CD4-positive, alpha-beta T cell treated with Interleukin-6 for 4 hours (primary cell): ENCODE measurements around the gene OR2M3.
"Not testable (repeated sequence)": the region's sequence is repeated elsewhere in the genome, so short reads cannot be mapped to it uniquely, and the experiment has no call there.

Experiments used
- DNase-seq: peaks from one replicate; pipeline ENCODE4 v3.0.0-alpha.2; 2020; ENCODE audit warnings: mixed read lengths

OR2M3 gene

DNA sequence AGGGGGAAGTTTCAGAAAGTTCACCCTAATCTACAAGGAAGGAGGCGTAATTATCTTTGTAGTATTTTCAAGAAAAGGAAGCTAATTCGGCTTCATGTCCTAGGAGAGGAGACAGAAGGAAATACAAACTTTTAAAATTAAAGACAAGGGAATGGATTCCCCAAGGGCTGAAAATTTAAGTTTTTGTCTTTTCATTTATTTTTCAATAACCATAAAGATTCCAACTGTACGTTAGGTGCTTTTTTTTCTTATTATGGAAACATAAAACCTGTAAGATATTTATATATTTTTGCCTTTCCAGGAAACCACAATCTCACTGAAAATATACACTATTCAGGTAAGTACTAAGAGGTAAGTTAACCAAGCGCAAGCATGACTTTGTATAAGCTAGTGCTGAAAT lies at the start of gene OR2M3:
Gene OR2M3 (plus strand): TSS at position 301 of the 400 bp plus-strand sequence. CDS start 5,803 bp downstream, outside the sequence.
- DNase-seq, result no peak

DNA sequence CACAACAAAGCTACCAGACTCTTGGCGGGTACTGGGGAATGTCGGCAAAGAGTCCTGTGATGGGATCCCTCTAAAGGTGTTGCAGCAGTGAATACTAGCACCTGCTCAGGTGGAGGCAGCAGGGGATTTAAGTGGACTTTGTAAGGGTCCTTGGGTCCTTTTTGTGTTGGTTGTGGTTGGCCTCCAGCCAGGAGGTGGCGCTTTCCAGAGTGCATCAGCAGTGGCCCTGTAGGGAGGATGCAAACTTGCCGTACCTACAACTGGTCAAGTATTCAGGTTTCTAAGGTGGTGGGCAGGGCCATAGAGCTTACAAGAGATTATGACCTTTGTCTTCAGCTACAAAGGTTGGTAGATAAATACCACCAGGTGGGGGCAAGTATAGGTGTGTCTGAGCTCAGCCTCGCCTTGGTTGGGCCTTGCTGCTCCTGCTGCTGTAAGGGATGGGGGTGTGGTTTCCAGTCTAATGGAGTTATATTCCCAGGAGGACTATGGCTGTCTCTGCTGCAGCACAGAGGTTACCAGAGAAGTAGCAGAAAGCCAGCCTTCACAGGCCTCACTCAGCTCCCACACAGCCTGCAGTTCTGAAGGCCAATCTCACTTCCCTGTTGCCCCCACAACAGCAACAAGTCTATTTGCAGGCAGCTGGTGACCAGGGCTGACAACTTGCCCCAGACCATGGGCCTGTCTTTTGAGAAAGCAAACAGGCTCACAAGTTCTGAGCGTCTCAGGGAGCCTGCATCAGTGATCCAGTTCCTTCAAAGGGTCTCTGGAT lies 44.8 kb upstream of the OR2M3 start:
- no peak for DNase-seq

DNA sequence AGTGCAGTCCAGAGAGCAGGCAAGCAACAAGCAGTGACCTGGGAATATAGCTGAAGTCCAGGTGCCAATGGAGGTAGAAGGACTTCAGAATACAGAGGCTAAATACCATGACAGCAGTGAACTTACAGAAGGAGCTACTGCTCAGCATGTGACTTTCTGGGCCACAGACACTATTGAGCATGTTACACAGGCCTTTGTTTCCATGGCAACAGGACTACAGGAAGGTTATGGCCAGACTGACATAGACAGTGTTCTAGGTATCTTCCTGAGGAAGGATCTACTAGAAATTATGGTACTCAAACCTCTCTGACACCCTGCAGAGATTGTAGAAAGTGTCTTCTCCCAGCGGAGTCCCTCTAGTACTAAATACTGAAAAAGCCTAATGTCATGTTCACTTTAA lies 41.1 kb upstream of the OR2M3 start:
- no peak for DNase-seq

DNA sequence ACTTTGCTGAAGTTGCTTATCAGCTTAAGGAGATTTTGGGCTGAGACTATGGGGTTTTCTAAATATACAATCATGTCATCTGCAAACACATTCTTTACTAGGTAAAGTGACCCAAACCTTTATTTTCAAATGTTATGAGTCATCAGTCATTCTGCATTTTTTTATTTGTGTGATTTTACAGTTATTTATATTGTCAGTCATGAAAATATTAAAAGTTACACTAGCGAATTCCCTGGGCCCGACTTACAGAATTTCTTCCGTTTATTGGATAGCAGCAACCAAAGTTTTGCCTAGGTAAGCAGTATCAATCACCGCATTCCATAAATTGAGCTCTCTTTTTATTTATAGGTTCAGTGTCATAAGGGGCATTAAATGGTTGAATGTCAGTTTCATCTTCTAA lies 38.3 kb upstream of the OR2M3 start:
- DNase-seq, result no peak

DNA sequence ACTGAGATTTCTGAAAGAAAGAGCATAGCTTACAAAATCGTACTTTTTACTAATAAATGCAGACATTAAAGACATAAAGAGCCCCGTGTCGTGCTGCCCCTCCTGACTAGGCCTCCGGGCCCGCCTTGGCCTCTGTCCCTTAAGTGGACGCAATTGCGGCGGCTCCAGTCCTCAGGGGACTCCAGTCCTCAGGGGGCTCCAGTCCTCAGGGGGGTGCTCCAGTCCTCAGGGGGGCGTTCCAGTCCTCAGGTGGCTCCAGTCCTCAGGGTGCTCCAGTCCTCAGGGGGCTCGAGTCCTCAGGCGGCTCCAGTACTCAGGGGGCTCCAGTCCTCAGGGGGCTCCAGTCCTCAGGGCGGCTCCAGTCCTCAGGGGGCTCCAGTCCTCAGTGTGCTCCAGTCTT lies 33.0 kb upstream of the OR2M3 start:
- no peak for DNase-seq

- DNase-seq, result no peak
These were observed 31.9 kb upstream of the OR2M3 start for GRCh38 chr1:248165186-248165585.

DNA sequence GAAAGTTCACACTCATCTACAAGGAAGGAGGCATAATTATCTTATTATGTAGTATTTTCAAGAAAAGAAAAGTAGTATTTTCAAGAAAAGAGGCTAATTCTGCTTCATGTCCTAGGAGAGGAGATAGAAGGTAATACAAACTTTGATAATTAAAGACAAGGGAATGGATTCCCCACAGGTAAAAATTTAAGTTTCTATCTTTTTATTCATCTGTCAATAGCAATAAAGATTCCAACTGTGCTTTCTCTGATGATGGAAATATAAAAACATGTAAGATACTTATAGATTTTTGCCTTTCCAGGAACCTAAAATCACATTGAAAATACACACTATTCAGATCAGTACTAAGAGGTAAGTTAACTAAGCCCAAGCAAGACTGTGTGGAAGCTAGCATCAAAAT lies 22.5 kb upstream of the OR2M3 start, which contains the start of gene OR2M2:
Gene OR2M2 (plus strand): TSS at position 301 of the 400 bp plus-strand sequence. CDS start 5,165 bp downstream, outside the sequence.
- DNase-seq, result no peak

DNA sequence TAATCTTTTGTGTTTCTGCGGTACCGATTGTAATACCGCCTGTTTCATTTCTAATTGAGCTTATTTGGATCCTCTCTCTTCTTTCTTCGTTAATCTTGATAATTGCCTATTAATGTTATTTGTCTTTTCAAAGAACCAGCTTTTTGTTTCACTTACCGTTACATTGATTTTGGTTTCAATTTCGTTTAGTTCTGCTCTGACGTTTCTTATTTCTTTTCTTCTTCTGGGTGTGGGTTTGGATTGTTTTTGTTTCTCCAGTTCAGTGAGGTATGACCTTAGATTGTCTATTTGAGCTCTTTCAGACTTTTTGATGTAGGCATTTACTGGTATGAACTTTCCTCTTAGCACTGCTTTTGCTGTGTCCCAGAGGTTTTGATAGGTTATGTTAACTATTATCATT lies 13.1 kb upstream of the OR2M3 start:
- DNase-seq, result no peak

DNA sequence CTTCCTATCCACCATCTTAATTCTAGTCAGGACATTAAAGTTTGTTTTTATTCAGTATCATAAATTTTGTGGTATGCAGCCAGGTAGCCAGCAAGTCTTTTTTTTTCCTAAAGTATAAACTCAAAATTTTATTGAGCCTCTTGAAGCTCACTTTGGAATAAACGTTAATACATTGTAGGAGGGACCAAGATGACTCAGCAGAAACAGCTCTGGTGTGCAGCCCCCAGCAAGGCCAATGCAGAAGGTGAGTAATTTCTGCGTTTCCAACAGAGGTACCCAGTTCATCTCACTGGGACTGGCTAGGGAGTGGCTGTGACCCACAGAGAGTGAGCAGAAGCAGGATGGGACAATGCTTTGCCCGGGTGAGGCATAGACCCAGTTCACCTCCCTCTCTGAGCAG lies 9.7 kb upstream of the OR2M3 start:
- DNase-seq, result no peak

DNA sequence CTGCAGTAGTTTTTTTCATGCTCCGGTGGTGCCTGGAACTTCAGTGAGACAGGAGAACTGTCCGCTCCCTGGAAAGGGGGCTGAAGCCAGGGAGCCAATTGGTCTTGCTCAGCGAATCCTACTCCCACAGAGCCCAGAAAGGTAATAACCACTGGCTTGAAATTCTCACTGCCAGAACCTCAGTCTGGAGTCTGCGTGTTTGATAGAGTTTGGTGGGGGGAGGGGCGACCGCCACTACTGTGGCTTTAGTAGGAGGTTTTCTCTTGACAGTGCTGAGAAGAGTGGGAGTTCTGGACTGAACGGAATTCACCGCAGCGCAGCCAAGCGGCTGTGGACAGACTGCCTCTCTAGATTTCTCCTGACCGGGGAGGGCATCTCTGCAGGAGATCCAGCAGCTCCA lies 8.0 kb upstream of the OR2M3 start:
- no peak for DNase-seq

GRCh38 chr1:248194117-248194516 lies 2.9 kb upstream of the OR2M3 start:
- no peak for DNase-seq

GRCh38 chr1:248215880-248216279 lies 18.8 kb downstream of the OR2M3 start:
- DNase-seq, result no peak

- DNase-seq, result no peak
These were observed 28.5 kb downstream of the OR2M3 start for GRCh38 chr1:248225537-248225936.

GRCh38 chr1:248229360-248229908 lies 32.4 kb downstream of the OR2M3 start:
- DNase-seq, result no peak

GRCh38 chr1:248231117-248231516 lies 34.1 kb downstream of the OR2M3 start, which contains the start of gene OR2M4:
TSS of gene OR2M4 (plus strand) at chr1:248231417. CDS start at chr1:248238929, 7,512 bp downstream.
- no peak for DNase-seq

DNA sequence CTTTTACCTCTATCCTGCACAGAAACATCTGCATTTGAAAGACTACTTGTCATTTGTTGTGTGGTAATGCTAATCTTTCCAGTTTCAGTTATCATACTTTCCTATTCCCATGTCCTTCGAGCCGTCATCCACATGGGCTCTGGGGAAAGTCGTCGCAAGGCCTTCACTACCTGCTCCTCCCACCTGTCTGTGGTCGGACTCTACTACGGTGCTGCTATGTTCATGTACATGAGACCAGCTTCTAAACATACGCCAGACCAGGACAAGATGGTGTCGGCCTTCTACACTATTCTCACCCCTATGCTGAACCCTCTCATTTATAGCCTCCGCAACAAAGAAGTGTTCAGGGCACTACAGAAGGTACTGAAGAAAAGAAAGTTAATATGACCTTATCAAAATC lies 42.4 kb downstream of the OR2M3 start:
- DNase-seq, result no peak

GRCh38 chr1:248243204-248243603 lies 46.1 kb downstream of the OR2M3 start:
- peak; percentile 2 for DNase-seq

- DNase-seq, result not testable (repeated sequence)
These were observed 62.2 kb downstream of the OR2M3 start for GRCh38 chr1:248259309-248259708.
